Measurements from ENCODE around the gene DENND6A.

GRCh38 chr3:57729334-57730045, 36.6 kb upstream of the DENND6A start:
- TF ChIP-seq CTCF (IDR thresholded peaks at IDR 0.05) (no peak), POLR2AphosphoS5 (IDR thresholded peaks at IDR 0.05) (no peak)
